HEK293T (cell line): ENCODE measurements around the gene TBCA.

Experiments used
- CTCF ChIA-PET: fragments of 350-600 bp; formaldehyde crosslinking; extraction: SDS; loops from one replicate; lab custom pipeline; 2021; ENCODE audit warnings: antibody characterized with exemption, inconsistent platforms; lab: Yijun Ruan, JAX
- POLR2A ChIA-PET: fragments of 350-600 bp; formaldehyde crosslinking; extraction: SDS; loops from one replicate; lab custom pipeline; 2020; ENCODE audit warnings: antibody characterized with exemption, inconsistent platforms; lab: Yijun Ruan, JAX
- DNase-seq: peaks from one replicate; pipeline ENCODE4 v3.0.0; 2012; ENCODE audit warnings: mixed read lengths; ENCODE audit errors: extremely low spot score
- ARNT ChIP-seq: fragments of 450-650 bp; IDR thresholded peaks from 2 replicates; pipeline ENCODE4 v1.6.1; 2017; ENCODE audit warnings: mild to moderate bottlenecking
- BHLHE40 ChIP-seq: fragments of 450-650 bp; IDR thresholded peaks from 2 replicates; pipeline ENCODE4 v1.6.1; 2016; ENCODE audit warnings: mild to moderate bottlenecking, moderate library complexity, borderline replicate concordance
- CTBP1 ChIP-seq: fragments of 450-650 bp; IDR thresholded peaks from 2 replicates; pipeline ENCODE4 v1.6.1; 2016; ENCODE audit warnings: borderline replicate concordance
- ELF4 ChIP-seq: fragments of 450-650 bp; IDR thresholded peaks from 2 replicates; pipeline ENCODE4 v1.6.1; 2017; ENCODE audit warnings: antibody characterized with exemption
- FOXA1 ChIP-seq: fragments of 450-650 bp; IDR thresholded peaks from 2 replicates; pipeline ENCODE4 v1.6.1; 2016; ENCODE audit warnings: mild to moderate bottlenecking
- FOXK2 ChIP-seq: fragments of 450-650 bp; IDR thresholded peaks from 2 replicates; pipeline ENCODE4 v1.6.1; 2016; ENCODE audit warnings: mild to moderate bottlenecking
- FOXM1 ChIP-seq: fragments of 450-650 bp; IDR thresholded peaks from 2 replicates; pipeline ENCODE4 v1.6.1; 2017; ENCODE audit warnings: mild to moderate bottlenecking, borderline replicate concordance
- HDGF ChIP-seq: fragments of 450-650 bp; IDR thresholded peaks from 2 replicates; pipeline ENCODE4 v1.6.1; 2017; ENCODE audit warnings: antibody characterized with exemption, borderline replicate concordance
- L3MBTL2 ChIP-seq: fragments of 450-650 bp; conservative IDR thresholded peaks from 2 replicates; pipeline ENCODE4 v1.6.1; 2016; ENCODE audit warnings: mild to moderate bottlenecking
- LEF1 ChIP-seq: fragments of 450-650 bp; IDR thresholded peaks from 2 replicates; pipeline ENCODE4 v1.6.1; 2017; ENCODE audit warnings: mild to moderate bottlenecking, borderline replicate concordance
- NFRKB ChIP-seq: fragments of 450-650 bp; IDR thresholded peaks from 2 replicates; pipeline ENCODE4 v1.6.1; 2016; ENCODE audit warnings: mild to moderate bottlenecking, moderate library complexity
- PKNOX1 ChIP-seq: fragments of 450-650 bp; IDR thresholded peaks from 2 replicates; pipeline ENCODE4 v1.6.1; 2016
- SP1 ChIP-seq: fragments of 450-650 bp; IDR thresholded peaks from 2 replicates; pipeline ENCODE4 v1.6.1; 2017
- SUZ12 ChIP-seq: fragments of 450-650 bp; IDR thresholded peaks from 2 replicates; pipeline ENCODE4 v1.6.1; 2016; ENCODE audit warnings: mild to moderate bottlenecking
- TARDBP ChIP-seq: fragments of 450-650 bp; IDR thresholded peaks from 2 replicates; pipeline ENCODE4 v1.6.1; 2016
- ZNF384 ChIP-seq: fragments of 450-650 bp; IDR thresholded peaks from 2 replicates; pipeline ENCODE4 v1.6.1; 2016

The TBCA gene

GRCh38 chr5:77658662-77659061 is 117.5 kb downstream of the TBCA start:
- CTCF ChIA-PET: interaction anchor here (1.4 kb wide), 1 partner anchor 12 kb away, joined by 3 read pairs; no protein-coding TSS in a partner anchor
- no peak for TF ChIP-seq HDGF
- no peak for TF ChIP-seq CTBP1
- TF ChIP-seq FOXM1: no peak
- no peak for TF ChIP-seq LEF1
- TF ChIP-seq SP1: no peak
- no peak for TF ChIP-seq SUZ12
- TF ChIP-seq NFRKB: no peak
- TF ChIP-seq PKNOX1: no peak
- TF ChIP-seq FOXA1: no peak
- TF ChIP-seq TARDBP: no peak
- no peak for TF ChIP-seq ELF4
- no peak for TF ChIP-seq BHLHE40
- TF ChIP-seq ZNF384: no peak
- no peak for TF ChIP-seq FOXK2
- no peak for TF ChIP-seq L3MBTL2
- DNase-seq: no peak
- POLR2A ChIA-PET: no interaction called here

- ChIA-PET CTCF (no interaction called here), POLR2A (no interaction called here)
- DNase-seq: no peak
- TF ChIP-seq FOXA1: no peak
- no peak for TF ChIP-seq LEF1
- no peak for TF ChIP-seq NFRKB
- no peak for TF ChIP-seq L3MBTL2
- TF ChIP-seq FOXM1: no peak
- TF ChIP-seq BHLHE40: no peak
- no peak for TF ChIP-seq PKNOX1
- no peak for TF ChIP-seq ARNT
- no peak for TF ChIP-seq SUZ12
- no peak for TF ChIP-seq SP1
- TF ChIP-seq TARDBP: no peak
- TF ChIP-seq ELF4: no peak
- no peak for TF ChIP-seq CTBP1
- no peak for TF ChIP-seq ZNF384
- no peak for TF ChIP-seq HDGF
- no peak for TF ChIP-seq FOXK2
Observed at GRCh38 chr5:77651343-77651742, 124.8 kb downstream of the TBCA start.

- DNase-seq: no peak
- ChIA-PET POLR2A (no interaction called here), CTCF (interaction anchor here (0.6 kb wide), 1 partner anchor 46 kb away, joined by 3 read pairs; no protein-coding TSS in a partner anchor)
- TF ChIP-seq ELF4 (no peak), ZNF384 (no peak), L3MBTL2 (no peak), SP1 (no peak), FOXM1 (no peak), SUZ12 (no peak), NFRKB (no peak), ARNT (no peak), BHLHE40 (no peak), TARDBP (no peak), LEF1 (no peak), CTBP1 (no peak), FOXA1 (no peak)
Observed at GRCh38 chr5:77650686-77651085, 125.5 kb downstream of the TBCA start.

GRCh38 chr5:77649776-77650175 is 126.4 kb downstream of the TBCA start:
- TF ChIP-seq FOXK2 (no peak), BHLHE40 (no peak), SP1 (no peak), LEF1 (no peak), ARNT (no peak), L3MBTL2 (no peak), ELF4 (no peak), SUZ12 (no peak)
- ChIA-PET CTCF (no interaction called here), POLR2A (no interaction called here)
- DNase-seq: no peak

- CTCF ChIA-PET: interaction anchor here (0.5 to 1.4 kb wide), 6 partner anchors 12 to 1906 kb away, joined by 3 to 5 read pairs (median 3); no protein-coding TSS in a partner anchor
- no peak for DNase-seq
- POLR2A ChIA-PET: interaction anchor here (1.0 kb wide), 1 partner anchor 16 kb away, joined by 7 read pairs; no protein-coding TSS in a partner anchor
- TF ChIP-seq SP1 (no peak), ZNF384 (no peak), TARDBP (no peak), FOXK2 (no peak), LEF1 (no peak)
Observed at GRCh38 chr5:77645995-77646639, 130.0 kb downstream of the TBCA start.

GRCh38 chr5:77645158-77645994 is 130.8 kb downstream of the TBCA start:
- TF ChIP-seq HDGF (no peak), FOXM1 (peak; percentile 69; the same call in 1 of the 2 replicates), ARNT (0 out of 2 replicates have a peak, but pooled peaks have one; percentile 16)
- CTCF ChIA-PET: interaction anchor here (1.1 to 1.4 kb wide), 2 partner anchors 15 to 18 kb away, joined by 3 to 5 read pairs; no protein-coding TSS in a partner anchor
- POLR2A ChIA-PET: interaction anchor here (1.0 kb wide), 1 partner anchor 15 kb away, joined by 7 read pairs; no protein-coding TSS in a partner anchor
- peak; percentile 87 for DNase-seq
